Stomach smooth muscle (tissue), 2 donors: Measurements from ENCODE around the gene CLIP4.

Experiments
- H3K27ac ChIP-seq: one replicate; pipeline ENCODE4 v1.7.0; 2013; ENCODE audit warnings: mild to moderate bottlenecking, low read length, inconsistent platforms
- H3K27me3 ChIP-seq, 2 donors: one replicate each; pipeline ENCODE4 v1.7.0; 2013; ENCODE audit warnings: low read length in 2 of 2; ENCODE audit not compliant: insufficient read depth in 2 of 2, control insufficient read depth in 1 of 2
- H3K36me3 ChIP-seq, 2 donors: one replicate each; pipeline ENCODE4 v1.7.0; 2013; ENCODE audit warnings: low read length in 2 of 2; ENCODE audit not compliant: control insufficient read depth in 2 of 2, insufficient read depth in 2 of 2
- H3K4me1 ChIP-seq: one replicate; pipeline ENCODE4 v1.7.0; 2013; ENCODE audit warnings: low read length; ENCODE audit not compliant: control insufficient read depth, insufficient read depth
- H3K4me3 ChIP-seq, 2 donors: one replicate each; pipeline ENCODE4 v1.7.0; 2013; ENCODE audit warnings: low read length in 2 of 2
- H3K9ac ChIP-seq, 2 donors: one replicate each; pipeline ENCODE4 v1.7.0; 2013; ENCODE audit warnings: low read length in 2 of 2, mild to moderate bottlenecking in 1 of 2
- H3K9me3 ChIP-seq, 2 donors: one replicate each; pipeline ENCODE4 v1.7.0; 2013; ENCODE audit warnings: low read length in 2 of 2; ENCODE audit not compliant: control insufficient read depth in 2 of 2
- donor health status: healthy.
- donor health status: Pancreatic carcinoma.

The CLIP4 gene

GRCh38 chr2:29139731-29140130 lies 24.5 kb downstream of the CLIP4 start:
- H3K9ac ChIP-seq, result no peak overlapping the region
- no peaks in the 10 kb centered on the region for H3K9me3 ChIP-seq
- no peak overlapping the region for H3K4me3 ChIP-seq
- no peaks in the 10 kb centered on the region for H3K27me3 ChIP-seq
- no peak overlapping the region for H3K27ac ChIP-seq
- H3K4me1 ChIP-seq, result no peaks in the 10 kb centered on the region
- H3K36me3 ChIP-seq, result peaks cover 17 to 29% of the 10 kb centered on the region in 2 donors

- Histone ChIP-seq H3K27ac (no peak overlapping the region), H3K4me3 (no peak overlapping the region), H3K9ac (no peak overlapping the region), H3K9me3 (no peaks in the 10 kb centered on the region), H3K36me3 (peaks cover 14 to 16% of the 10 kb centered on the region in 2 donors), H3K4me1 (no peaks in the 10 kb centered on the region), H3K27me3 (no peaks in the 10 kb centered on the region)
Observed at GRCh38 chr2:29143657-29144056, 28.4 kb downstream of the CLIP4 start.

- Histone ChIP-seq H3K9ac (no peak overlapping the region), H3K9me3 (no peaks in the 10 kb centered on the region), H3K4me3 (no peak overlapping the region), H3K4me1 (no peaks in the 10 kb centered on the region), H3K36me3 (peaks cover 16 to 17% of the 10 kb centered on the region in 2 donors), H3K27me3 (no peaks in the 10 kb centered on the region), H3K27ac (no peak overlapping the region)
Observed at GRCh38 chr2:29146197-29146596, 31.0 kb downstream of the CLIP4 start.

GRCh38 chr2:29147963-29148362 lies 32.7 kb downstream of the CLIP4 start:
- Histone ChIP-seq H3K36me3 (peaks cover 16 to 18% of the 10 kb centered on the region in 2 donors), H3K4me1 (no peaks in the 10 kb centered on the region), H3K9ac (no peak overlapping the region), H3K4me3 (no peak overlapping the region), H3K27ac (no peak overlapping the region), H3K9me3 (no peaks in the 10 kb centered on the region), H3K27me3 (no peaks in the 10 kb centered on the region)

- Histone ChIP-seq H3K27ac (no peak overlapping the region), H3K36me3 (peaks cover 29 to 38% of the 10 kb centered on the region in 2 donors), H3K4me3 (no peak overlapping the region), H3K9me3 (no peaks in the 10 kb centered on the region), H3K27me3 (no peaks in the 10 kb centered on the region), H3K4me1 (no peaks in the 10 kb centered on the region), H3K9ac (no peak overlapping the region)
Observed at GRCh38 chr2:29154610-29155009, 39.4 kb downstream of the CLIP4 start.

- no peaks in the 10 kb centered on the region for H3K4me1 ChIP-seq
- no peak overlapping the region for H3K9ac ChIP-seq
- H3K27ac ChIP-seq, result no peak overlapping the region
- no peak overlapping the region for H3K4me3 ChIP-seq
- H3K36me3 ChIP-seq, result peaks cover 29 to 42% of the 10 kb centered on the region in 2 donors
- H3K9me3 ChIP-seq, result no peaks in the 10 kb centered on the region
- H3K27me3 ChIP-seq, result no peaks in the 10 kb centered on the region
Observed at GRCh38 chr2:29155578-29155977, 40.4 kb downstream of the CLIP4 start.

- no peak overlapping the region for H3K27ac ChIP-seq
- H3K9me3 ChIP-seq, result no peaks in the 10 kb centered on the region
- no peak overlapping the region for H3K4me3 ChIP-seq
- H3K9ac ChIP-seq, result no peak overlapping the region
- H3K36me3 ChIP-seq, result peaks cover 35 to 45% of the 10 kb centered on the region in 2 donors
- no peaks in the 10 kb centered on the region for H3K4me1 ChIP-seq
- no peaks in the 10 kb centered on the region for H3K27me3 ChIP-seq
Observed at GRCh38 chr2:29157131-29157530, 41.9 kb downstream of the CLIP4 start.

- Histone ChIP-seq H3K4me1 (no peaks in the 10 kb centered on the region), H3K4me3 (no peak overlapping the region), H3K27ac (no peak overlapping the region), H3K36me3 (peaks cover 30 to 32% of the 10 kb centered on the region in 2 donors), H3K9ac (no peak overlapping the region), H3K9me3 (no peaks in the 10 kb centered on the region), H3K27me3 (no peaks in the 10 kb centered on the region)
Observed at GRCh38 chr2:29159125-29159524, 43.9 kb downstream of the CLIP4 start.

GRCh38 chr2:29160184-29160583 lies 45.0 kb downstream of the CLIP4 start:
- no peaks in the 10 kb centered on the region for H3K27me3 ChIP-seq

GRCh38 chr2:29162204-29162928 lies 47.2 kb downstream of the CLIP4 start:
- no peak overlapping the region for H3K4me3 ChIP-seq
- H3K27me3 ChIP-seq, result no peaks in the 10 kb centered on the region
- no peak overlapping the region for H3K27ac ChIP-seq
- H3K9ac ChIP-seq, result no peak overlapping the region
- H3K9me3 ChIP-seq, result no peaks in the 10 kb centered on the region
- H3K4me1 ChIP-seq, result no peaks in the 10 kb centered on the region
- peaks cover 11% of the 10 kb centered on the region in 2 donors for H3K36me3 ChIP-seq

More at GRCh38 chr2:29160184-29160583, 45.0 kb downstream of the CLIP4 start:
- peaks cover 20 to 21% of the 10 kb centered on the region in 2 donors for H3K36me3 ChIP-seq
- no peak overlapping the region for H3K27ac ChIP-seq
- no peaks in the 10 kb centered on the region for H3K4me1 ChIP-seq
- H3K9me3 ChIP-seq, result no peaks in the 10 kb centered on the region
- no peak overlapping the region for H3K4me3 ChIP-seq
- H3K9ac ChIP-seq, result no peak overlapping the region

GRCh38 chr2:29164091-29164846 lies 49.1 kb downstream of the CLIP4 start:
- Histone ChIP-seq H3K27me3 (no peaks in the 10 kb centered on the region), H3K9ac (no peak overlapping the region), H3K9me3 (no peaks in the 10 kb centered on the region), H3K4me1 (no peaks in the 10 kb centered on the region), H3K27ac (no peak overlapping the region), H3K36me3 (peaks cover 9 to 11% of the 10 kb centered on the region in 2 donors), H3K4me3 (no peak overlapping the region)
